IMR-90 (cell line): ENCODE data around the gene OPA3. TPM values are rescaled to one million over a fixed set of nuclear protein-coding genes. Genes with fewer than 3 reads are reported as not detected.

Source experiments
- ATAC-seq: fragments of 200-7000 bp; cut with Tn5 transposase; 2 replicates; pipeline ENCODE4 v1.9.1; 2020; ENCODE audit warnings: low read depth, mild to moderate bottlenecking, moderate library complexity
- BruUV-seq: library from RNA; stranded (reverse); fragments of 400-500 nt; replicated peaks from 2 replicates; lab custom pipeline; 2021; lab: Mats Ljungman, UMichigan
- CTCF ChIA-PET: fragments of 300-600 bp; formaldehyde crosslinking; extraction: SDS; loops from one replicate; lab custom pipeline; 2021; ENCODE audit warnings: antibody characterized with exemption; lab: Yijun Ruan, JAX
- POLR2A ChIA-PET: fragments of 300-600 bp; sonication (Branson Sonifier 250); formaldehyde crosslinking; loops from one replicate; lab custom pipeline; 2022; ENCODE audit warnings: antibody characterized with exemption; ENCODE audit not compliant: unreplicated experiment; lab: Charles Lee
- DNase-seq: peaks from one replicate; pipeline ENCODE4 v3.0.0; 2013
- H2AFZ ChIP-seq: replicated peaks from 2 replicates; pipeline ENCODE3; 2013; ENCODE audit warnings: low read length, mild to moderate bottlenecking; ENCODE audit not compliant: poor library complexity
- H2AK5ac ChIP-seq: 2 replicates; pipeline ENCODE4 v1.6.1; 2013; ENCODE audit warnings: low read depth, low read length, inconsistent platforms
- H2AK9ac ChIP-seq: replicated peaks from 2 replicates; pipeline ENCODE3; 2013; ENCODE audit warnings: mild to moderate bottlenecking, low read depth, low read length, moderate library complexity; ENCODE audit not compliant: poor library complexity
- H2BK120ac ChIP-seq: 2 replicates; pipeline ENCODE4 v1.6.1; 2013; ENCODE audit warnings: low read depth, low read length, inconsistent platforms
- H2BK15ac ChIP-seq: 3 replicates; pipeline ENCODE4 v1.6.1; 2013; ENCODE audit warnings: low read depth, low read length, inconsistent platforms
- H2BK20ac ChIP-seq: 2 replicates; pipeline ENCODE4 v1.6.1; 2013; ENCODE audit warnings: low read depth, mild to moderate bottlenecking, inconsistent platforms, low read length, moderate library complexity
- H2BK5ac ChIP-seq: 2 replicates; pipeline ENCODE4 v1.6.1; 2013; ENCODE audit warnings: mild to moderate bottlenecking, low read depth, low read length, inconsistent platforms; ENCODE audit not compliant: poor library complexity, severe bottlenecking
- H3K14ac ChIP-seq: replicated peaks from 2 replicates; pipeline ENCODE4 v1.6.1; 2013; ENCODE audit warnings: low read depth, low read length, inconsistent platforms
- H3K18ac ChIP-seq: 2 replicates; pipeline ENCODE4 v1.6.1; 2013; ENCODE audit warnings: low read depth, low read length, control low read depth
- H3K23ac ChIP-seq: 2 replicates; pipeline ENCODE4 v1.6.1; 2013; ENCODE audit warnings: low read depth, low read length, inconsistent platforms
- H3K27ac ChIP-seq: 2 replicates; pipeline ENCODE4 v1.5.1; 2013; ENCODE audit warnings: mild to moderate bottlenecking, control low read depth, low read length; ENCODE audit not compliant: insufficient read depth
- H3K27me3 ChIP-seq: 2 replicates; pipeline ENCODE4 v1.6.1; 2013; ENCODE audit warnings: low read length; ENCODE audit not compliant: control insufficient read depth, insufficient read depth
- H3K36me3 ChIP-seq: 2 replicates; pipeline ENCODE4 v1.6.1; 2013; ENCODE audit warnings: low read length, mixed read lengths; ENCODE audit not compliant: control insufficient read depth, insufficient read depth
- H3K4ac ChIP-seq: 2 replicates; pipeline ENCODE4 v1.6.1; 2013; ENCODE audit warnings: low read depth, low read length, inconsistent platforms
- H3K4me1 ChIP-seq: 2 replicates; pipeline ENCODE4 v1.6.1; 2013; ENCODE audit warnings: low read length, mixed read lengths; ENCODE audit not compliant: control insufficient read depth, insufficient read depth
- H3K4me2 ChIP-seq: 2 replicates; pipeline ENCODE4 v1.6.1; 2013; ENCODE audit warnings: low read depth, mild to moderate bottlenecking, control low read depth, low read length, moderate library complexity
- H3K4me3 ChIP-seq: 2 replicates; pipeline ENCODE4 v1.5.1; 2013; ENCODE audit warnings: low read depth, mild to moderate bottlenecking, control low read depth, low read length, moderate library complexity; ENCODE audit not compliant: insufficient read depth
- H3K56ac ChIP-seq: 2 replicates; pipeline ENCODE4 v1.6.1; 2013; ENCODE audit warnings: low read length, inconsistent platforms; ENCODE audit not compliant: insufficient read depth; ENCODE audit errors: extremely low read depth
- H3K79me1 ChIP-seq, 2 experiments: 2 replicates each; pipeline ENCODE4 v1.6.1; 2013; ENCODE audit warnings: low read length in 2 of 2, inconsistent platforms in 1 of 2, low read depth in 1 of 2
- H3K9ac ChIP-seq: 2 replicates; pipeline ENCODE4 v1.6.1; 2013; ENCODE audit warnings: low read depth, low read length, control low read depth
- H3K9me1 ChIP-seq: 2 replicates; pipeline ENCODE4 v1.6.1; 2013; ENCODE audit warnings: low read length, inconsistent platforms; ENCODE audit not compliant: insufficient read depth
- H3K9me3 ChIP-seq: 2 replicates; pipeline ENCODE4 v1.6.1; 2013; ENCODE audit warnings: low read length; ENCODE audit not compliant: control insufficient read depth, insufficient read depth
- H4K20me1 ChIP-seq: 2 replicates; pipeline ENCODE4 v1.6.1; 2013; ENCODE audit warnings: low read length, inconsistent platforms; ENCODE audit not compliant: insufficient read depth
- H4K5ac ChIP-seq: 2 replicates; pipeline ENCODE4 v1.6.1; 2013; ENCODE audit warnings: mild to moderate bottlenecking, low read depth, low read length, control low read depth
- H4K8ac ChIP-seq, 2 experiments: 2 replicates each; pipeline ENCODE4 v1.6.1; 2013; ENCODE audit warnings: low read depth in 2 of 2, low read length in 2 of 2, control low read depth in 1 of 2, inconsistent platforms in 1 of 2
- H4K91ac ChIP-seq: 2 replicates; pipeline ENCODE4 v1.6.1; 2013; ENCODE audit warnings: low read depth, low read length, inconsistent platforms; ENCODE audit not compliant: insufficient read depth
- BHLHE40 ChIP-seq: fragments of 150-350 bp; IDR thresholded peaks from 2 replicates; pipeline ENCODE4 v1.6.1; 2016; ENCODE audit warnings: mild to moderate bottlenecking, low read depth, low read length
- CEBPB ChIP-seq: IDR thresholded peaks from 2 replicates; pipeline ENCODE4 v1.6.1; 2012; ENCODE audit warnings: low read depth, low read length, improper control_type of control experiment
- CHD1 ChIP-seq: IDR thresholded peaks from 2 replicates; pipeline ENCODE4 v1.6.1; 2012; ENCODE audit warnings: low read depth, low read length, improper control_type of control experiment
- CTCF ChIP-seq: conservative IDR thresholded peaks from 2 replicates; pipeline ENCODE4 v1.5.1; 2012; ENCODE audit warnings: mild to moderate bottlenecking, low read depth, low read length, improper control_type of control experiment
- ELK1 ChIP-seq: fragments of 150-350 bp; IDR thresholded peaks from 2 replicates; pipeline ENCODE4 v1.6.1; 2016; ENCODE audit warnings: low read depth, mild to moderate bottlenecking, low read length, moderate library complexity, borderline replicate concordance
- FOS ChIP-seq: fragments of 150-350 bp; IDR thresholded peaks from 2 replicates; pipeline ENCODE4 v1.6.1; 2016; ENCODE audit warnings: low read depth, low read length
- MAFK ChIP-seq: IDR thresholded peaks from 2 replicates; pipeline ENCODE4 v1.6.1; 2012; ENCODE audit warnings: low read depth, low read length, improper control_type of control experiment
- MAZ ChIP-seq: IDR thresholded peaks from 2 replicates; pipeline ENCODE4 v1.6.1; 2012; ENCODE audit warnings: low read depth, mild to moderate bottlenecking, low read length, improper control_type of control experiment, moderate library complexity, borderline replicate concordance
- MXI1 ChIP-seq: IDR thresholded peaks from 2 replicates; pipeline ENCODE4 v1.6.1; 2012; ENCODE audit warnings: low read depth, mild to moderate bottlenecking, low read length, moderate library complexity, borderline replicate concordance
- NFE2L2 ChIP-seq: fragments of 150-350 bp; IDR thresholded peaks from 2 replicates; pipeline ENCODE4 v1.6.1; 2016; ENCODE audit warnings: low read depth, mild to moderate bottlenecking, low read length
- POLR2A ChIP-seq: IDR thresholded peaks from 2 replicates; pipeline ENCODE4 v1.6.1; 2012; ENCODE audit warnings: mild to moderate bottlenecking, low read depth, low read length
- RAD21 ChIP-seq: IDR thresholded peaks from 2 replicates; pipeline ENCODE4 v1.6.1; 2012; ENCODE audit warnings: low read length, improper control_type of control experiment
- RCOR1 ChIP-seq: IDR thresholded peaks from 2 replicates; pipeline ENCODE4 v1.6.1; 2012; ENCODE audit warnings: mild to moderate bottlenecking, low read length, improper control_type of control experiment; ENCODE audit not compliant: insufficient replicate concordance
- RFX5 ChIP-seq: IDR thresholded peaks from 2 replicates; pipeline ENCODE4 v1.8.0; 2012; ENCODE audit warnings: low read depth, mild to moderate bottlenecking, low read length, moderate library complexity
- SMC3 ChIP-seq: fragments of 150-350 bp; IDR thresholded peaks from 2 replicates; pipeline ENCODE4 v1.6.1; 2016; ENCODE audit warnings: low read depth, mild to moderate bottlenecking, antibody characterized with exemption, low read length, moderate library complexity
- USF2 ChIP-seq: fragments of 150-350 bp; IDR thresholded peaks from 2 replicates; pipeline ENCODE4 v1.6.1; 2017; ENCODE audit warnings: mild to moderate bottlenecking, antibody characterized with exemption, low read length, low read depth
- WGBS, 2 experiments: methylation state at CpG; one replicate each; pipeline versions ENCODE4 v1.1.5 to v1.1.7; 2013; ENCODE audit warnings: missing lambda C conversion rate in 2 of 2; ENCODE audit not compliant: insufficient read length in 1 of 2; ENCODE audit errors: extremely low coverage in 2 of 2; 5-methylcytosine and 5-hydroxymethylcytosine counted together
- dilution Hi-C: fragments of 300-500 bp; cut with HindIII; formaldehyde crosslinking; loops from one replicate; pipeline ENCODE4 v1.14.3; 2018; ENCODE audit warnings: low sequenced_read_pairs; ENCODE audit not compliant: unreplicated experiment
- in situ Hi-C: fragments of 300-500 bp; cut with MboI; formaldehyde crosslinking; loops from 3 replicates; pipeline ENCODE4 v1.14.3; 2019; ENCODE audit warnings: low sequenced_read_pairs, inconsistent platforms, mixed read lengths
- intact Hi-C: fragments of 100-400 bp; cut with micrococcal nuclease; formaldehyde crosslinking; loops from 2 replicates; pipeline ENCODE4 v1.10.0; 2022
- polyA plus RNA-seq, 3 experiments: library from polyadenylated mRNA; depleted of rRNA; stranded (reverse); fragments of >200 nt; gene quantifications; 2 replicates each; pipeline ENCODE4 v1.2.3, GENCODE V29; 2012; ENCODE audit warnings: low replicate concordance in 1 of 3
- total RNA-seq: library from RNA; depleted of rRNA; stranded (reverse); fragments of >200 nt; gene quantifications from 2 replicates; pipeline ENCODE4 v1.2.3, GENCODE V29; 2012

OPA3 gene
- total and polyA plus RNA-seq, 2 of the 4 experiments (the other 2 are of a cell fraction): 5.2 to 9.6 TPM

GRCh38 chr19:45621389-45621788 is 36.8 kb upstream of the OPA3 start:
- intact Hi-C loops: no loop called here
- no peak for TF ChIP-seq CHD1
- TF ChIP-seq MXI1: no peak
- no peak for TF ChIP-seq CTCF
- no peak for TF ChIP-seq BHLHE40
- TF ChIP-seq CEBPB: no peak
- no peak for TF ChIP-seq RAD21
- TF ChIP-seq MAFK: no peak
- TF ChIP-seq RFX5: no peak
- no peak for TF ChIP-seq SMC3
- TF ChIP-seq FOS: no peak
- TF ChIP-seq POLR2A: no peak
- no peak for TF ChIP-seq MAZ
- no peak for TF ChIP-seq USF2
- TF ChIP-seq RCOR1: no peak
- TF ChIP-seq NFE2L2: no peak
- TF ChIP-seq ELK1: no peak
- in situ Hi-C loops: no loop called here
- Histone ChIP-seq H3K79me1 (no peaks in the 10 kb centered on the region; a peak in 1 of 4 replicates), H2BK15ac (no peak overlapping the region), H4K8ac (no peak overlapping the region), H3K18ac (no peak overlapping the region), H3K14ac (no peak overlapping the region), H3K9ac (no peak overlapping the region), H4K20me1 (no peaks in the 10 kb centered on the region; the same call in 1 of the 2 replicates), H2AFZ (no peak overlapping the region), H4K91ac (no peak overlapping the region), H3K9me1 (peaks cover 5% of the 10 kb centered on the region; the same call in 1 of the 2 replicates), H4K5ac (no peak overlapping the region), H2AK9ac (no peak overlapping the region), H3K27ac (no peak overlapping the region), H3K56ac (no peak overlapping the region), H3K4ac (no peak overlapping the region), H2BK5ac (no peak overlapping the region), H3K27me3 (no peaks in the 10 kb centered on the region), H3K23ac (no peak overlapping the region), H3K4me2 (no peak overlapping the region), H2AK5ac (no peak overlapping the region), H3K36me3 (peaks cover 47% of the 10 kb centered on the region), H2BK20ac (no peak overlapping the region), H3K4me1 (no peaks in the 10 kb centered on the region), H3K4me3 (no peak overlapping the region), H2BK120ac (no peak overlapping the region), H3K9me3 (no peaks in the 10 kb centered on the region)
- CTCF ChIA-PET: no interaction called here
- WGBS, 2 experiments: 92% methylated on average over 7 of the region's 17 CpGs; no CpG with 5 or more reads in 1 of the 2 experiments
- ATAC-seq (no peak), DNase-seq (no peak)
- dilution Hi-C loops: no loop called here
- no TSS peak for BruUV-seq
- POLR2A ChIA-PET: no interaction called here
